ENCODE measurements around the gene TTLL5.

TTLL5 gene

DNA sequence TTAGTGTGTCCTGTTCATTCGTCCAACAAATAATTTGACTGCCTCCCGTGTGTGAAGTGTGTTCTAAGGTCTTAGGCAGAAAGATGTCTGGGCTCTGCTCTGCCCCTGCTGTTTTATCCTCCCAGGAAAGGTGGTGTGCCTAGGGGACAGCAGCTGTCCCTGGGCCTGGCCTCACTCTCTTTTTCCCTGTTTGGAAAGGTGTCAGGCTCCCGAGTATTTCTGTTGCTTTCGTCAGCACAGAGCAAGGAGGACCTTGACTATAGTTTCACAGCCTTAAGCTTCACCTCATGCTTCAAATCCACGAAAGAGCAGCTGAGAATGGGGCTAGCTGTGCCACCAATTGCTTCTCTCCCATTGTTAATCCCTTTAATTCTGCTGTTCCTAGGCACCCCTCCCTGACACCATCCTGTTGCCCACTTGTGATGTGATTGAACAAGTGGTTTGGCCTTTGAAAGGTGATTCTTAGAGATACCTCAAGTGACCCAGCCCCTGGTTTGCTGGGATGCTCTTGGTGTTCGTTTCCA is 266.6 kb downstream of the TTLL5 start:
- Histone ChIP-seq H3K9me3 (ENCODE audit: insufficient read depth, low read length) (no peaks in the 10 kb centered on the region), H3K4me3 (ENCODE audit: insufficient read depth, low read length, poor library complexity, severe bottlenecking) (no peak overlapping the region), H3K36me3 (ENCODE audit: low read length) (no peaks in the 10 kb centered on the region), H3K27ac (ENCODE audit: low read depth, low read length) (no peak overlapping the region), H4K20me1 (ENCODE audit: low read depth, low read length) (no peaks in the 10 kb centered on the region), H2AFZ (ENCODE audit: low read depth, low read length, severe bottlenecking) (no peak overlapping the region), H3F3A (ENCODE audit: insufficient read depth) (no peaks in the 10 kb centered on the region), H3K4me2 (ENCODE audit: low read depth, low read length, poor library complexity, severe bottlenecking) (no peak overlapping the region), H3K27me3 (ENCODE audit: low read length) (no peaks in the 10 kb centered on the region), H3K9ac (ENCODE audit: low read length) (no peak overlapping the region), H3K9me2 (replicated peaks; ENCODE audit: insufficient read depth, low read length) (no peaks in the 10 kb centered on the region), H3K79me2 (ENCODE audit: insufficient read depth, low read length) (no peaks in the 10 kb centered on the region)
- TF ChIP-seq, protein P1, sequence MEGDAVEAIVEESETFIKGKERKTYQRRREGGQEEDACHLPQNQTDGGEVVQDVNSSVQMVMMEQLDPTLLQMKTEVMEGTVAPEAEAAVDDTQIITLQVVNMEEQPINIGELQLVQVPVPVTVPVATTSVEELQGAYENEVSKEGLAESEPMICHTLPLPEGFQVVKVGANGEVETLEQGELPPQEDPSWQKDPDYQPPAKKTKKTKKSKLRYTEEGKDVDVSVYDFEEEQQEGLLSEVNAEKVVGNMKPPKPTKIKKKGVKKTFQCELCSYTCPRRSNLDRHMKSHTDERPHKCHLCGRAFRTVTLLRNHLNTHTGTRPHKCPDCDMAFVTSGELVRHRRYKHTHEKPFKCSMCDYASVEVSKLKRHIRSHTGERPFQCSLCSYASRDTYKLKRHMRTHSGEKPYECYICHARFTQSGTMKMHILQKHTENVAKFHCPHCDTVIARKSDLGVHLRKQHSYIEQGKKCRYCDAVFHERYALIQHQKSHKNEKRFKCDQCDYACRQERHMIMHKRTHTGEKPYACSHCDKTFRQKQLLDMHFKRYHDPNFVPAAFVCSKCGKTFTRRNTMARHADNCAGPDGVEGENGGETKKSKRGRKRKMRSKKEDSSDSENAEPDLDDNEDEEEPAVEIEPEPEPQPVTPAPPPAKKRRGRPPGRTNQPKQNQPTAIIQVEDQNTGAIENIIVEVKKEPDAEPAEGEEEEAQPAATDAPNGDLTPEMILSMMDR (IDR thresholded peaks at IDR 0.05; ENCODE audit: insufficient read depth, low read length, poor library complexity, severe bottlenecking): no peak
- no peak for TF ChIP-seq EZH2phosphoT487 (conservative IDR thresholded peaks at IDR 0.05; ENCODE audit: low read length)

- TF ChIP-seq, protein P1 (IDR thresholded peaks at IDR 0.05; ENCODE audit: insufficient read depth, low read length, poor library complexity, severe bottlenecking): no peak
- TF ChIP-seq EZH2phosphoT487 (conservative IDR thresholded peaks at IDR 0.05; ENCODE audit: low read length): no peak
- Histone ChIP-seq H3K4me2 (ENCODE audit: low read depth, low read length, poor library complexity, severe bottlenecking) (no peak overlapping the region), H3K79me2 (ENCODE audit: insufficient read depth, low read length) (no peaks in the 10 kb centered on the region), H3K9ac (ENCODE audit: low read length) (no peak overlapping the region), H3K27me3 (ENCODE audit: low read length) (no peaks in the 10 kb centered on the region), H3K36me3 (ENCODE audit: low read length) (no peaks in the 10 kb centered on the region), H3F3A (ENCODE audit: insufficient read depth) (no peaks in the 10 kb centered on the region), H4K20me1 (ENCODE audit: low read depth, low read length) (no peaks in the 10 kb centered on the region), H3K9me2 (replicated peaks; ENCODE audit: insufficient read depth, low read length) (no peaks in the 10 kb centered on the region), H3K4me3 (ENCODE audit: insufficient read depth, low read length, poor library complexity, severe bottlenecking) (no peak overlapping the region), H2AFZ (ENCODE audit: low read depth, low read length, severe bottlenecking) (no peak overlapping the region), H3K27ac (ENCODE audit: low read depth, low read length) (no peak overlapping the region), H3K9me3 (ENCODE audit: insufficient read depth, low read length) (no peaks in the 10 kb centered on the region)
These were observed 267.7 kb downstream of the TTLL5 start for GRCh38 chr14:75928690-75929181.

DNA sequence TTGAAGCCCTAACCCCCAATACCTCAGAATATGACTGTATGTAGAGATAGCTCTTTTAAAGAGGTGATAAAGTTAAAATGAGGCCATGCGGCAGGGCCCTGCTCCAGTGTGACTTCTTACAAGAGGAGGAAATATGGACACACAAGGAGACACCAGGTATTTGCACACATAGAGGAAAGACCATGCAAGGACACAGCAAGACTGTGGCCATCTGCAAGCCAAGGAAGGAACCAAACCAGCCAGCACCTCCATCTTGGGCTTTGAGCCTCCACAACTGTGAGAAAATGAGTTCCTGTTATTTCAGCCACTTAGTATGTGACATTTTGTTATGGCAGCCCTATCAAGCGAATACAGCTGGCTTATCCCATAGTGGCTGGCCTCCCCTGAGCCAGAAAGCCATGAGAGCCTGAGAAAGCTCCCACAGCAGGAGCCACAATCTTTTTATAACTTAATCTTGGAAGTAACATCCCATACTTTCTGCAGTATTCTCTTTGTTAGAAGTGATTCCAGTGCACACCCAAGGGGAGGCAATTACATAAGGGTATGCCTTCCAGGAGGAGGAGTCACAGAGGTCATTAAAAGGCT is 272.8 kb downstream of the TTLL5 start:
- H3F3A ChIP-seq (ENCODE audit: insufficient read depth): no peaks in the 10 kb centered on the region
- no peak for TF ChIP-seq EZH2phosphoT487 (conservative IDR thresholded peaks at IDR 0.05; ENCODE audit: low read length)
- TF ChIP-seq, protein P1 (IDR thresholded peaks at IDR 0.05; ENCODE audit: insufficient read depth, low read length, poor library complexity, severe bottlenecking): no peak
- H3K27ac ChIP-seq (ENCODE audit: low read depth, low read length): no peak overlapping the region
- no peak overlapping the region for H3K4me3 ChIP-seq (ENCODE audit: insufficient read depth, low read length, poor library complexity, severe bottlenecking)
- H3K9ac ChIP-seq (ENCODE audit: low read length): no peak overlapping the region
- H3K9me2 ChIP-seq (replicated peaks; ENCODE audit: insufficient read depth, low read length): no peaks in the 10 kb centered on the region
- H4K20me1 ChIP-seq (ENCODE audit: low read depth, low read length): no peaks in the 10 kb centered on the region
- H3K79me2 ChIP-seq (ENCODE audit: insufficient read depth, low read length): no peaks in the 10 kb centered on the region
- no peak overlapping the region for H3K4me2 ChIP-seq (ENCODE audit: low read depth, low read length, poor library complexity, severe bottlenecking)
- H3K36me3 ChIP-seq (ENCODE audit: low read length): no peaks in the 10 kb centered on the region
- no peaks in the 10 kb centered on the region for H3K9me3 ChIP-seq (ENCODE audit: insufficient read depth, low read length)
- no peak overlapping the region for H2AFZ ChIP-seq (ENCODE audit: low read depth, low read length, severe bottlenecking)
- no peaks in the 10 kb centered on the region for H3K27me3 ChIP-seq (ENCODE audit: low read length)

Data from SU-DHL-6 (cell line).